GM20431 (cell line): Measurements from ENCODE around the gene IGFN1.

Source experiments
- in situ Hi-C: fragments of 300-500 bp; cut with MseI, MboI; formaldehyde crosslinking; loops from one replicate; pipeline ENCODE4 v1.15.0; 2020; ENCODE audit warnings: low sequenced_read_pairs; ENCODE audit not compliant: unreplicated experiment

Gene IGFN1

GRCh38 chr1:201183753-201184152 lies 6.9 kb upstream of the IGFN1 start:
- in situ Hi-C loops: no loop called here

- in situ Hi-C loops: no loop called here
These were observed 6.1 kb upstream of the IGFN1 start for GRCh38 chr1:201184307-201185122.

- in situ Hi-C loops: no loop called here
These were observed 5.5 kb upstream of the IGFN1 start for GRCh38 chr1:201185123-201185453.

- in situ Hi-C loops: no loop called here
These were observed 5.0 kb upstream of the IGFN1 start for GRCh38 chr1:201185527-201186128.

GRCh38 chr1:201186192-201186591 lies 4.4 kb upstream of the IGFN1 start:
- in situ Hi-C loops: no loop called here

- in situ Hi-C loops: no loop called here
These were observed 1.5 kb upstream of the IGFN1 start for GRCh38 chr1:201189085-201189484.

DNA sequence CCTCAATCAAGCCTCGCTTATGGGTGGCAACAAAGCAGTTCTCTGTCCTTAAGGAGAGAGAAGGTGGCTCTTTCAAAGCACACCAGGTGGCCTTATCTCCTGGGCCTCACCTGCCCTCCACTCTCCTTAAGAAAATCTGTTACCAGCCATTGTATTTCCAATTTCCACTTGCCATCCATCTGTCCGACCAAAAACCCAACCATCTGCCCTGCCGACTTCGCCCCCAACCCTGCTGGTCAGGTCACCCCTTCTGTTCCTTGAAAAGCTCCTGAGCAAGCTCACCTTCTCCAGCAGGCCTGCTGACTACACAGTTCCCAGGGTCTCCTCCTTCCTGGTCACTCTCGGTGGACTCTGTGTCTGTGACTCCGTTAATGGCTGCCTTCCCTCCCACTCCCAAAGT lies 619 bp upstream of the IGFN1 start:
- in situ Hi-C loops: no loop called here

GRCh38 chr1:201191653-201192260 lies 1.1 kb downstream of the IGFN1 start:
- in situ Hi-C loops: no loop called here

DNA sequence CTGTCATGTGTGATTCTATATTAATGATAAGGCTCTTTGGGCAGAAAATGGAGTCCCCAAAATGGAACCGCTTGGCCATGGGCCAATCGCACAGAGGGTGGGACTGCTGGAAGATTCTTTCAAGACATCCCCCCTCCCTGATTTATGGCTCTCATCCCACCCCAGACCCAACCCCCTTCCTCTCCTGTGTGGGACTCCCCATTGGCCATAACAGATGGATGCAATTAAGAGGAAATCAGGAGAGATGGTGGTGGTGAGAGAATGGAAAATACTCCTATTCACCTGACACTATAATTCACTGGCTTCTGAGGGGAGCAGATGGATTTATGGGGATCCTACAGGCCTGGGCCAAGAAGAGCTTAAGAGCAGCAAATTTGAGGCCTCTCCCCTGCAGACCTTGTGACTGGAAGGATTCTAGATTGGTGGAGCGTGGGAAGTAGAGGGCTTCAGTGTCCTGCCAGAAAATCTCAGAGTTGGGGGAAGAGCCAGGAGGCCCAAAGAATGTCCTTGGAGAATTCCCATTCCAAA lies 1.7 kb downstream of the IGFN1 start:
- in situ Hi-C loops: no loop called here

DNA sequence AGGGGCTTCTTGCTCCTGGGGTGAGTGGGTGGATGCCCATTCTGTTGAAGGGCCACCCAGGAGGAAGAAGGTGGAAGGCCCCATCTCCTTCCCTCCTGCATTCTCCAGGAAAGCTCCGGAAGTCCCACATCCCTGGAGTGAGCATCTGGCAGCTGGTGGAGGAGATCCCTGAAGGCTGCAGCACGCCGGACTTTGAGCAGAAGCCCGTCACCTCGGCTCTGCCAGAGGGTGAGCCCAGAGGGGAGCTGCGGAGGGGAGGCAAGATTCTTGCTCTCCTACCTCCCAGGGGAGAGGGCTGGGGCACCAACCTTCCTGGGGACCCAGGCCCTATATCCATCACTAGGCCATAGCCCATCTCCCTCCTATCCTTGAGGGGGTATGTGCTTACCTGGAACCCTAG lies 3.4 kb downstream of the IGFN1 start:
- in situ Hi-C loops: no loop called here

DNA sequence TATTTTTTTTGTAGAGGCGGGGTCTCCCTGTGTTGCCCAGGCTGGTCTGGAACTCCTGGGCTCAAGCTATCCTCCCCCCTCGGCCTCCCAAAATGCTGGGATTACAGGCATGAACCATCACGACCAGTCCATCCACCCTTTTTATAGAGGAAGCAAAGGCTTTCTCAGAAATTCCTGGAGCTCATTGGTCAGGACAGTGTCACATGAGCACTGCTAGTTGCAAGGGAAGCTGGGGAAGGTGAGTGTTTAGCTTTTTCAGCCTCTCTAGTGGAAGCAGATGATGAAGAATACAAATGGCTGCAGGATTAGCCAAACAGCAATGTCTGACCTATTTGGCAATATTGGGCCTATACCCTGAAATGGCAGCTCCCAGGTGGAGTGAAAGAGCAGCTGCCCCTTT lies 8.0 kb downstream of the IGFN1 start:
- in situ Hi-C loops: no loop called here

GRCh38 chr1:201205036-201205435 lies 14.4 kb downstream of the IGFN1 start:
- in situ Hi-C loops: no loop called here

- in situ Hi-C loops: no loop called here
These were observed 15.6 kb downstream of the IGFN1 start for GRCh38 chr1:201206176-201206575.

GRCh38 chr1:201207046-201207445 lies 16.4 kb downstream of the IGFN1 start:
- in situ Hi-C loops: no loop called here

- in situ Hi-C loops: no loop called here
These were observed 17.6 kb downstream of the IGFN1 start for GRCh38 chr1:201208236-201208635.

GRCh38 chr1:201212056-201212455 lies 21.4 kb downstream of the IGFN1 start:
- in situ Hi-C loops: no loop called here

DNA sequence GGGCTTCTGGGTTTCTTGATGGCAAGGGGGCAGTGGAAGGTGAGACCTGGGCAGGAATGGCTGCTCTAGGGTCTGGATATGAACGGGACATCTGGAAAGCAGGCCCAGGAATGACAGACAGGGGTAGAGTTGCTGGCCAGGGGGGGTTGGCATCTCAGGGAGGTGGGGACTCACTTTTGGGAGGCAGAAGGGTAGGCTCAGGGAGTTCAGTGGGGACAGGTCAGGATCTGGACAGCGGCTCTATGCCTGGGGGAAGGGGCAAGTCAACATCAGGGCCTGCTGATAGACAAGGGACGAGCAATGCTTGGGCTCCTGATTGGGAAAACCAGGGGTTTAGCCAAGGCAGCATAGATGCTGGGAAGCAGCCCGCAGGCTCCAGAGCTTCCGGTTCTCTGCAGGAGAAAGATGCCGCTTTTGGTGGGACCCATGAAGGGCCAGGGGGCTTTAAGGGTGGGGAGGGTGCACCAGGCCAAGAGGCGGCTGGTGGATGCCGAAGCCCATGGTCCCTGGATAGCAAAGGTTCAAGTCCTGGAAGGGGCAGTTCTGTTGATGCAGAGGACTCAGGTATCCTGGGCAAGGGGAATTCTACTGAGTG lies 21.9 kb downstream of the IGFN1 start:
- in situ Hi-C loops: no loop called here

- in situ Hi-C loops: no loop called here
These were observed 22.6 kb downstream of the IGFN1 start for GRCh38 chr1:201213106-201213770.

DNA sequence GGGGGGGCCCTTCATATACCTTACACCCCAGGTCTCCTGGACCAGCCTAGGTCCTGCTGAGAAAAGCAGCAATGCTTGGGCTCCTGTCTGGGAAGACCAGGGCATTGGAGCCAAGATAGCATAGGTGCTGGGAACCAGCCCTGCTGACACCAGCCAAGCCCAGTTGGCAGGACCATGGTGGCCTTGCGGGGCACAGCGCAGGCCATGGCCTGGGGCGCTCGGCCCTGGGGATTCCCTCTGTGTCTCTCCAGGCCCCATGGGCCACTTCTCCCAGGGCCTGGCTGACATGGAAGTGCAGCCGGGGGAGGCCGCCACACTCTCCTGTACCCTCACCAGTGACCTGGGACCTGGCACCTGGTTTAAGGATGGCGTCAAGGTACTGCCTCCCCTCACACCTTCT lies 23.3 kb downstream of the IGFN1 start:
- in situ Hi-C loops: no loop called here

DNA sequence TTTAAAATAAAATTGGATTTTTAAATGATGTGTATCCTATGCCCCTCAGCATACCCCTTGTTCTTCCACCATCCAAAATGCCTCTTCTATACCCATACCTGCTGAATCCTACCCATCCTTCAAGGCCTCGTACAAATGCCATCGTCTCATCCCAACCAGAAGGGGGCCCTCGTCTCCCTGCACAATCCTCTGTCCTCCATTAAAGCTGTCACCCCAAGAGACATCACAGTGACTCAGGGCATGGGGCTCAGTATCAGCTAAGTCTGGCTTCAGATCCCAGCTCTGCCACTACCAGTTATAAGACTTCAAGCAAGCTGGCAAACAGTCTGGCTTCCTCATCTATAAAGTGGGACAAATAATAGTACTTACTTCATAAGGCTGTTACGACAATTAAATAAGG lies 23.8 kb downstream of the IGFN1 start:
- in situ Hi-C loops: no loop called here
